Neural progenitor cell (in vitro differentiated cells): ENCODE measurements around the gene TLR4. TPM values are rescaled to one million over a fixed set of nuclear protein-coding genes. Genes with fewer than 3 reads are reported as not detected.

Experiments
- DNase-seq: peaks from one replicate; pipeline ENCODE4 v3.0.0-alpha.2; 2016; ENCODE audit warnings: low spot score
- H2AFZ ChIP-seq: fragments of 200-600 bp; sonication (generic); replicated peaks from 2 replicates; pipeline ENCODE4 v1.6.1; 2016; ENCODE audit warnings: antibody characterized with exemption
- H3F3A ChIP-seq: fragments of 200-600 bp; sonication (generic); 2 replicates; pipeline ENCODE4 v1.6.1; 2016; ENCODE audit warnings: antibody characterized with exemption, low read depth
- H3K27ac ChIP-seq: fragments of 200-600 bp; sonication (generic); 2 replicates; pipeline ENCODE4 v1.5.1; 2016; ENCODE audit warnings: mild to moderate bottlenecking
- H3K27me3 ChIP-seq: fragments of 200-600 bp; sonication (generic); 2 replicates; pipeline ENCODE4 v1.6.1; 2016; ENCODE audit warnings: mild to moderate bottlenecking, moderate library complexity
- H3K36me3 ChIP-seq: fragments of 200-600 bp; sonication (generic); 2 replicates; pipeline ENCODE4 v1.5.1; 2016
- H3K4me1 ChIP-seq: fragments of 200-600 bp; sonication (generic); 2 replicates; pipeline ENCODE4 v1.6.1; 2016; ENCODE audit warnings: mixed run types
- H3K4me2 ChIP-seq: fragments of 200-600 bp; sonication (generic); 2 replicates; pipeline ENCODE4 v1.6.1; 2016
- H3K4me3 ChIP-seq: fragments of 200-600 bp; sonication (generic); 2 replicates; pipeline ENCODE4 v1.5.1; 2016
- H3K79me2 ChIP-seq: fragments of 200-600 bp; sonication (generic); 2 replicates; pipeline ENCODE4 v1.6.1; 2016; ENCODE audit warnings: low read depth
- H3K9ac ChIP-seq: fragments of 200-600 bp; sonication (generic); 2 replicates; pipeline ENCODE4 v1.6.1; 2016
- H3K9me3 ChIP-seq: fragments of 200-600 bp; sonication (generic); 2 replicates; pipeline ENCODE4 v1.5.1; 2016; ENCODE audit warnings: low read depth
- H4K20me1 ChIP-seq: fragments of 200-600 bp; sonication (generic); 2 replicates; pipeline ENCODE4 v1.6.1; 2016; ENCODE audit warnings: low read depth
- H3K27ac Mint-ChIP-seq: 3 replicates; pipeline ENCODE4 v1.8.0; 2021; ENCODE audit warnings: mixed read lengths
- H3K27me3 Mint-ChIP-seq: 2 replicates; pipeline ENCODE4 v1.8.0; 2022; ENCODE audit warnings: low read depth, mild to moderate bottlenecking, inconsistent platforms, moderate library complexity, mixed read lengths; ENCODE audit not compliant: insufficient read depth
- H3K36me3 Mint-ChIP-seq: 3 replicates; pipeline ENCODE4 v1.8.0; 2021; ENCODE audit warnings: mixed read lengths
- H3K4me1 Mint-ChIP-seq: 3 replicates; pipeline ENCODE4 v1.8.0; 2021; ENCODE audit warnings: mixed read lengths
- H3K4me3 Mint-ChIP-seq: 3 replicates; pipeline ENCODE4 v1.8.0; 2021; ENCODE audit warnings: mild to moderate bottlenecking, moderate library complexity, mixed read lengths
- H3K9me3 Mint-ChIP-seq: 3 replicates; pipeline ENCODE4 v1.8.0; 2020; ENCODE audit warnings: mixed read lengths
- EZH2 ChIP-seq: fragments of 200-600 bp; sonication (generic); IDR thresholded peaks from 2 replicates; pipeline ENCODE4 v1.6.1; 2017; ENCODE audit warnings: antibody characterized with exemption, mild to moderate bottlenecking, moderate library complexity
- EZH2phosphoT487 ChIP-seq: fragments of 200-600 bp; sonication (generic); IDR thresholded peaks from 2 replicates; pipeline ENCODE4 v1.6.1; 2017; ENCODE audit warnings: antibody characterized with exemption
- total RNA-seq: library from RNA; depleted of rRNA; stranded (reverse); fragments of >200 nt; gene quantifications from 2 replicates; pipeline ENCODE4 v1.2.3, GENCODE V29; 2015; ENCODE audit warnings: low replicate concordance
- TF ChIP-seq, protein P1 (sequence below): fragments of 200-600 bp; sonication (generic); IDR thresholded peaks from 2 replicates; pipeline ENCODE4 v1.5.1; 2017; ENCODE audit warnings: antibody characterized with exemption, mild to moderate bottlenecking

TLR4 gene
- total RNA-seq, 1 donor from 2014 or later, result 0.24 TPM

DNA sequence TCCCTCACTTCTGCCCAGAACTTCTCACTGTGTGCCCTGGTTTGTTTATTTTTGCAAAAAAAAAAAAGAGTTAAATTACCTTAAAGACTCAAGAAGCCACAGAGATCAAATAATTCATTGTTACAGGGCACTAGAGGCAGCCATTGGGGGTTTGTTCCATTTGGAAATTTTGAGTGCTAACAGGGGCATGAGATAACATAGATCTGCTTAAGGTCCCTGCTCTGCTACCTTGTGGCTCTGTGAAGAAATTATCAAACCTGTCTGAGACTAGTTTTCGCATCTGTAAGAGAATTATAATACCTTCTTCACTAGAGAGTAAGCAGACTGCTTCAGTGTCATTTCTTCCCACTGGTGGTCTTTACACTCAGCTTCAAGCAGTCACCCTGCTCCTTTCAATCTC, 394 bp downstream of the TLR4 start:
- Mint-ChIP-seq H3K27ac (peak overlapping the region; percentile 2), H3K36me3 (no peaks in the 10 kb centered on the region), H3K4me3 (peak overlapping the region; percentile 55), H3K4me1 (peaks cover 19% of the 10 kb centered on the region), H3K27me3 (no peaks in the 10 kb centered on the region), H3K9me3 (no peaks in the 10 kb centered on the region)
- H3F3A ChIP-seq, result no peaks in the 10 kb centered on the region
- DNase-seq, result no peak
- TF ChIP-seq EZH2phosphoT487 (no peak), EZH2 (no peak)
- TF ChIP-seq, protein P1, sequence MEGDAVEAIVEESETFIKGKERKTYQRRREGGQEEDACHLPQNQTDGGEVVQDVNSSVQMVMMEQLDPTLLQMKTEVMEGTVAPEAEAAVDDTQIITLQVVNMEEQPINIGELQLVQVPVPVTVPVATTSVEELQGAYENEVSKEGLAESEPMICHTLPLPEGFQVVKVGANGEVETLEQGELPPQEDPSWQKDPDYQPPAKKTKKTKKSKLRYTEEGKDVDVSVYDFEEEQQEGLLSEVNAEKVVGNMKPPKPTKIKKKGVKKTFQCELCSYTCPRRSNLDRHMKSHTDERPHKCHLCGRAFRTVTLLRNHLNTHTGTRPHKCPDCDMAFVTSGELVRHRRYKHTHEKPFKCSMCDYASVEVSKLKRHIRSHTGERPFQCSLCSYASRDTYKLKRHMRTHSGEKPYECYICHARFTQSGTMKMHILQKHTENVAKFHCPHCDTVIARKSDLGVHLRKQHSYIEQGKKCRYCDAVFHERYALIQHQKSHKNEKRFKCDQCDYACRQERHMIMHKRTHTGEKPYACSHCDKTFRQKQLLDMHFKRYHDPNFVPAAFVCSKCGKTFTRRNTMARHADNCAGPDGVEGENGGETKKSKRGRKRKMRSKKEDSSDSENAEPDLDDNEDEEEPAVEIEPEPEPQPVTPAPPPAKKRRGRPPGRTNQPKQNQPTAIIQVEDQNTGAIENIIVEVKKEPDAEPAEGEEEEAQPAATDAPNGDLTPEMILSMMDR, result no peak
- no peak overlapping the region for H3K27ac ChIP-seq
- H2AFZ ChIP-seq, result peak overlapping the region; percentile 30
- no peak overlapping the region for H3K9ac ChIP-seq
- no peaks in the 10 kb centered on the region for H3K79me2 ChIP-seq
- no peak overlapping the region for H3K4me3 ChIP-seq
- H3K36me3 ChIP-seq, result no peaks in the 10 kb centered on the region
- no peaks in the 10 kb centered on the region for H4K20me1 ChIP-seq
- no peaks in the 10 kb centered on the region for H3K9me3 ChIP-seq
- peaks cover 14% of the 10 kb centered on the region for H3K4me1 ChIP-seq
- no peaks in the 10 kb centered on the region for H3K27me3 ChIP-seq
- peak overlapping the region; percentile 12 for H3K4me2 ChIP-seq

DNA sequence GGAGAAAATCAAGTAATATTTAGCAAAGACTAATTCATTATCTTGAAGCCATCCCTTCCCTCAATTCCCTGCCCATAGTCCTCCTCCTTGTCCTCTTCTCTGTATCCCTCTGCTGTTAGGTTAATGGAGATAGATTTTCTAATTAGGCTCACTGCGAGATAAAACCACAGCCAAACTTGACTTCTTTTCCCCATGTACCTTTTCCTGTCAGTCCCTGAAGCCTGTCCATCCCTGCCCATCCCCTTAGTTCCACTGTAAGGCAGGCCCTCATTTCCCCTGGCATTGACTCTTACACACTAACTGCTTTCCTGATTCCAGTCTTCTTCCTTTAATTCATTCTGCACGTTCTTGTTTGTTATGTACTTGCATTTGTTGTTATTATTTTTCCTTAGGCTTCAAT, 1.2 kb downstream of the TLR4 start:
- Histone ChIP-seq H4K20me1 (no peaks in the 10 kb centered on the region), H3K27ac (no peak overlapping the region), H2AFZ (no peak overlapping the region), H3F3A (no peaks in the 10 kb centered on the region), H3K27me3 (no peaks in the 10 kb centered on the region), H3K36me3 (no peaks in the 10 kb centered on the region), H3K9me3 (no peaks in the 10 kb centered on the region), H3K9ac (no peak overlapping the region), H3K4me3 (no peak overlapping the region), H3K79me2 (no peaks in the 10 kb centered on the region), H3K4me1 (peaks cover 14% of the 10 kb centered on the region), H3K4me2 (no peak overlapping the region)
- Mint-ChIP-seq H3K27ac (peak overlapping the region; percentile 55), H3K9me3 (no peaks in the 10 kb centered on the region), H3K4me1 (peaks cover 19% of the 10 kb centered on the region), H3K4me3 (no peak overlapping the region), H3K27me3 (no peaks in the 10 kb centered on the region), H3K36me3 (no peaks in the 10 kb centered on the region)
- TF ChIP-seq, protein P1, result no peak
- TF ChIP-seq EZH2 (no peak), EZH2phosphoT487 (no peak)
- DNase-seq, result no peak

DNA sequence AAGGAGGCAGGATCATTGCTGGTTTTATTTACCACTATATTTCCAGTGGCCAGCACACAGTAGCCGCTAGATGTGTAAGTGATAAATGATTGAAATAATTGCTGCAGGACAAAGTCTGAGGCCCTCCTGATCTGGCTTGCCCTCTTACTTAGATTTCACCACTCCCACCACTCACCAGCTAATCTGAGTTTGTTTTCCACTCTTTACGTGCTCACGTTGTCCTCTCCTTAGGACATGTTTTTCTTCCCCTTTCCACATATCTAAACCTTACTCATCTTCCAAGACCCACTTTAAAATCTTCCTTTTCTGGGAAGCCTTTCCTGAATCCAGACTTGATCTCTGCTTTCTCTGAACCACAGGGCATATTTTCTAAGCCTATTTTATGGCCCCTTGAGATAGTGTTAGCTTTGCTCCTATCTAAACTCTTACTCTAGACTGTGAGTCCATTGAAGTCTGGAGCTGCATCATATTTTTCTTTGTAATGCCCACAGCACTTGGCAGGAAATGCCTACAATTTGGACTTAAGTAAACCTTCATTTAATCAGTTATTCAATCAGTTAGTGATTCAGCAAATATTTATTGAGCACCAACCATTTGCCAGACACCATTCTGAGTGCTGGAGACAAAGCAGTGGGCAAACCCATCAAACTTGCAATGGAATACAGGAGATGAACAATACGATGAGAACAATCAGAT, 2.4 kb downstream of the TLR4 start:
- H3K27ac ChIP-seq, result no peak overlapping the region
- no peaks in the 10 kb centered on the region for H3K36me3 ChIP-seq
- Mint-ChIP-seq H3K4me3 (no peak overlapping the region), H3K36me3 (no peaks in the 10 kb centered on the region), H3K27ac (no peak overlapping the region), H3K27me3 (no peaks in the 10 kb centered on the region), H3K4me1 (peaks cover 19% of the 10 kb centered on the region), H3K9me3 (no peaks in the 10 kb centered on the region)
- no peaks in the 10 kb centered on the region for H3K27me3 ChIP-seq
- H3K9me3 ChIP-seq, result no peaks in the 10 kb centered on the region
- H3K9ac ChIP-seq, result no peak overlapping the region
- H3K79me2 ChIP-seq, result no peaks in the 10 kb centered on the region
- no peaks in the 10 kb centered on the region for H4K20me1 ChIP-seq
- H3K4me1 ChIP-seq, result peaks cover 19% of the 10 kb centered on the region
- H3F3A ChIP-seq, result no peaks in the 10 kb centered on the region
- TF ChIP-seq, protein P1, result no peak
- no peak for TF ChIP-seq EZH2
- no peak for TF ChIP-seq EZH2phosphoT487
- DNase-seq, result no peak
- no peak overlapping the region for H3K4me3 ChIP-seq
- H2AFZ ChIP-seq, result no peak overlapping the region
- no peak overlapping the region for H3K4me2 ChIP-seq
